Activated CD4-positive, alpha-beta T cell treated with anti-CD3 and anti-CD28 coated beads, Interleukin-2, amount 10 ng/mL, durations not matched to agents 7 days and 5 days (primary cell): Measurements from ENCODE around the gene CECR2. TPM values are rescaled to one million over a fixed set of nuclear protein-coding genes. Genes with fewer than 3 reads are reported as not detected.
"Not testable (repeated sequence)": the region's sequence is repeated elsewhere in the genome, so short reads cannot be mapped to it uniquely, and the experiment has no call there.

Experiments
- CTCF ChIA-PET: fragments of 350-600 bp; sonication (Branson Sonifier 250); formaldehyde crosslinking; loops from one replicate; lab custom pipeline; 2021; ENCODE audit warnings: antibody characterized with exemption; lab: Charles Lee
- POLR2A ChIA-PET: fragments of 350-600 bp; sonication (Branson Sonifier 250); formaldehyde crosslinking; loops from one replicate; lab custom pipeline; 2021; ENCODE audit warnings: antibody characterized with exemption; lab: Charles Lee
- DNase-seq: peaks from one replicate; pipeline ENCODE4 v3.0.0-alpha.2; 2020
- H3K27ac Mint-ChIP-seq: one replicate; pipeline ENCODE4 v1.8.0; 2021; ENCODE audit warnings: mild to moderate bottlenecking, moderate library complexity, mixed read lengths
- H3K27me3 Mint-ChIP-seq: one replicate; pipeline ENCODE4 v1.8.0; 2021; ENCODE audit warnings: mixed read lengths
- H3K36me3 Mint-ChIP-seq: one replicate; pipeline ENCODE4 v1.8.0; 2021; ENCODE audit warnings: low read depth, mixed read lengths
- H3K4me1 Mint-ChIP-seq: one replicate; pipeline ENCODE4 v1.8.0; 2021; ENCODE audit warnings: mixed read lengths
- H3K4me3 Mint-ChIP-seq: one replicate; pipeline ENCODE4 v1.8.0; 2021; ENCODE audit warnings: mild to moderate bottlenecking, moderate library complexity, mixed read lengths
- H3K9me3 Mint-ChIP-seq: one replicate; pipeline ENCODE4 v1.8.0; 2021; ENCODE audit warnings: mixed read lengths
- total RNA-seq, 2 experiments: library from RNA; stranded (reverse); gene quantifications; one replicate each; pipeline ENCODE4 v1.2.3, GENCODE V29; 2021

CECR2 gene
- total RNA-seq, 2 experiments from 2014 or later: 0.15 TPM; not detected in 1

DNA sequence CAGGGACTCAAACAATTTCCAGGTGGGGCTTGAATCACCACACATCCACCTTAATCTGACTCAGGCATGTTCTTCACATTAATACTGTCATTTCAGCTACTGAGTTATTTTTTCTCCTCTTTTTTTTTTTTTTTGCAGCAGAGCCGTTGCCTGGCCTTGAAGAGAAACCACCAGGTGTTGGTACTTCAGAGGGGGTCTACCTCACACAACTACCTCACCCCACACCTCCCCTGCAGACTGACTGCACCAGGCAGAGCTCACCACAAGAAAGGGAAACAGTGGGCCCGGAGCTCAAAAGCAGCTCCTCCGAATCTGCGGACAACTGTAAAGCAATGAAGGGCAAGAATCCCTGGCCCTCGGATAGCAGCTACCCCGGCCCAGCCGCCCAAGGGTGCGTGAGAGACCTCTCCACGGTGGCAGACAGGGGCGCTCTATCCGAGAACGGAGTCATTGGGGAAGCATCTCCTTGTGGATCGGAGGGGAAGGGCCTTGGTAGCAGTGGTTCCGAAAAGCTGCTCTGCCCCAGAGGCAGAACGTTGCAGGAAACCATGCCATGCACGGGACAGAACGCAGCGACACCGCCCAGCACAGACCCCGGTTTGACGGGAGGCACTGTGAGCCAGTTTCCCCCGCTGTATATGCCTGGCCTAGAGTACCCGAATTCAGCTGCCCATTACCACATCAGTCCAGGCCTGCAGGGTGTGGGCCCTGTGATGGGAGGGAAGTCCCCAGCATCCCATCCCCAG is 178.9 kb downstream of the CECR2 start:
- Mint-ChIP-seq H3K9me3 (no peaks in the 10 kb centered on the region), H3K27ac (no peak overlapping the region), H3K4me1 (no peaks in the 10 kb centered on the region), H3K4me3 (no peak overlapping the region), H3K27me3 (no peaks in the 10 kb centered on the region), H3K36me3 (no peaks in the 10 kb centered on the region)
- CTCF ChIA-PET: interaction anchor here (1.1 kb wide), 1 partner anchor 377 kb away, joined by 3 read pairs; no protein-coding TSS in a partner anchor
- DNase-seq: no peak
- POLR2A ChIA-PET: no interaction called here

DNA sequence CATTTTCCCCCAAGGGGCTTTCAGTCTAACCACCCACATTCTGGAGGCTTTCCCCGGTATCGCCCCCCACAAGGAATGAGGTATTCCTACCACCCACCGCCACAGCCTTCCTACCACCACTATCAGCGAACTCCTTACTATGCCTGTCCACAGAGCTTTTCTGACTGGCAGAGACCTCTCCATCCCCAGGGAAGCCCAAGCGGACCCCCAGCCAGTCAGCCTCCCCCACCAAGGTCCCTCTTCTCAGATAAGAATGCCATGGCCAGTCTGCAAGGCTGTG is 179.4 kb downstream of the CECR2 start:
- Mint-ChIP-seq H3K9me3 (no peaks in the 10 kb centered on the region), H3K4me3 (no peak overlapping the region), H3K27me3 (no peaks in the 10 kb centered on the region), H3K36me3 (no peaks in the 10 kb centered on the region), H3K4me1 (no peaks in the 10 kb centered on the region), H3K27ac (no peak overlapping the region)
- ChIA-PET CTCF (interaction anchor here (1.1 kb wide), 1 partner anchor 378 kb away, joined by 3 read pairs; no protein-coding TSS in a partner anchor), POLR2A (no interaction called here)
- DNase-seq: no peak

DNA sequence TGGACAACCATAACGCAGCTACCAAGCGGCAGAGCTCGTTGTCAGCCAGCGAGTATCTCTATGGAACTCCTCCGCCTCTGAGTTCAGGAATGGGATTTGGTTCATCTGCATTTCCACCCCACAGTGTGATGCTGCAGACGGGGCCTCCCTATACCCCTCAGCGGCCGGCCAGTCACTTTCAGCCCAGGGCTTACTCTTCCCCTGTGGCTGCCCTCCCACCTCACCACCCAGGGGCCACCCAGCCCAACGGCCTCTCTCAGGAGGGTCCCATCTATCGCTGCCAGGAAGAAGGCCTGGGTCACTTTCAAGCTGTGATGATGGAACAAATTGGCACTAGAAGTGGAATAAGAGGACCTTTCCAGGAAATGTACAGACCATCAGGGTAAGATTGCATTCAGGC is 179.9 kb downstream of the CECR2 start:
- Mint-ChIP-seq H3K36me3 (no peaks in the 10 kb centered on the region), H3K9me3 (no peaks in the 10 kb centered on the region), H3K27me3 (no peaks in the 10 kb centered on the region), H3K4me3 (no peak overlapping the region), H3K4me1 (no peaks in the 10 kb centered on the region), H3K27ac (no peak overlapping the region)
- no peak for DNase-seq
- CTCF ChIA-PET: no interaction called here
- POLR2A ChIA-PET: no interaction called here

DNA sequence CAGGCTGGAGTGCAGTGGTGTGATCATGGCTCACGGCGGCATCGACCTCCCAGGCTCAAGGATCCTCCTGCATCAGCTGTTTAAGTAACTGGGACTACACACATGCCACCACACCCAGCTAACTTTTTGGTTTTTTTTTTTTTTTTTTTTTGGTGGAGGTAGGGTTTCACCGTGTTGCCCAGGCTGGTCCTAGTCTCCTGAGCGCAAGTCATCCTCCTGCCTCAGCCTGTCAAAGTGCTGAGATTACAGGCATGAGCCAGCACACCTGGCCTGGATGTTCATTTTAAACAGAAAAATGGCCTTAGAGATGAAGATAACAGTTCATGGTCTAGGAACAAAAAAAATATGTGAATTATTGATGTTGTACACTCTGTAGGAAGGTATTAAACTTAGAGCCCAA is 180.4 kb downstream of the CECR2 start:
- ChIA-PET CTCF (interaction anchor here (0.6 kb wide), 1 partner anchor 55 kb away, joined by 5 read pairs; no protein-coding TSS in a partner anchor), POLR2A (no interaction called here)
- DNase-seq: no peak
- no peaks in the 10 kb centered on the region for H3K27me3 Mint-ChIP-seq
- H3K27ac Mint-ChIP-seq: no peak overlapping the region
- H3K36me3 Mint-ChIP-seq: no peaks in the 10 kb centered on the region
- H3K4me3 Mint-ChIP-seq: no peak overlapping the region
- H3K4me1 Mint-ChIP-seq: no peaks in the 10 kb centered on the region
- H3K9me3 Mint-ChIP-seq: no peaks in the 10 kb centered on the region

DNA sequence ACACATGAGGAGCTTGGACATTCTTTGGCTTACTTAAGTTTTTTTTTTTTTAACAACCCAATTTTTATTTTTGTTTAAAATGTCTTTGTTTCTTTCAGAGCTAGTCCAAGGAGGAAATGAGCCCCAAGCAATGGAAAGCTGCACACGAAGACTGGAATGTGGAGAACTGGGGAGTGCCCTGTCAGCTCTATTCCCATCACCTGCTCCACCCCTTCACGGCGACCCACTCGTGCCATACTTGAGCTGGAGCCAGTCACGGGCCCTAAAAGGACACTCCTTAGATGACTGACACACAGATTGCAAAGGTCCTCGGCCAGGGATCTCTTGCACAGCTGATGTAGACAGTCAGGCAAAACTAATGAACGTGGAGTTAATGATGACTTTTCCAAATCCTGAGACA is 183.5 kb downstream of the CECR2 start:
- Mint-ChIP-seq H3K4me3 (no peak overlapping the region), H3K4me1 (no peaks in the 10 kb centered on the region), H3K36me3 (no peaks in the 10 kb centered on the region), H3K27me3 (no peaks in the 10 kb centered on the region), H3K9me3 (no peaks in the 10 kb centered on the region), H3K27ac (no peak overlapping the region)
- ChIA-PET POLR2A (no interaction called here), CTCF (no interaction called here)
- no peak for DNase-seq

DNA sequence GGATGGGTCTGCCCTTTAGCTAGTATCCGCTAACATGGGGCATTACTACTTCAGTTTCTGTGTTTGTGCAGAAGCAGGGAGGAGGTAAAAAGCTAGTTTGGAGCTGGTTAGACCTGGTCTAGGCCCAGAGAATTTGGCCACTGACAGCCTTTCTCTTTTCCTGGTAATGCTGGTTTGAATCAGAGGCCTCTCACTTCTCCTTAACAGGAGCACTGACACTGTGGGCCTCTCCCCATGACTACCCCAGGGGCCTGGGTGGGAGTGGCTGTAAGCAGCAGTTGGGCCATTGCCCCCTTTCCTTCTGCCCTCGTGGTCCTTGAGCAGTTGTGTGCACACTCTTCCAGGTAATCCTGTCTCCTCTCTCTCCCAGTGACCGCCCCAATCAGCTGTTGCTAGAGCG is 185.6 kb downstream of the CECR2 start:
- Mint-ChIP-seq H3K27me3 (no peaks in the 10 kb centered on the region), H3K4me3 (no peak overlapping the region), H3K9me3 (no peaks in the 10 kb centered on the region), H3K4me1 (no peaks in the 10 kb centered on the region), H3K36me3 (no peaks in the 10 kb centered on the region), H3K27ac (no peak overlapping the region)
- POLR2A ChIA-PET: no interaction called here
- no peak for DNase-seq
- CTCF ChIA-PET: no interaction called here

DNA sequence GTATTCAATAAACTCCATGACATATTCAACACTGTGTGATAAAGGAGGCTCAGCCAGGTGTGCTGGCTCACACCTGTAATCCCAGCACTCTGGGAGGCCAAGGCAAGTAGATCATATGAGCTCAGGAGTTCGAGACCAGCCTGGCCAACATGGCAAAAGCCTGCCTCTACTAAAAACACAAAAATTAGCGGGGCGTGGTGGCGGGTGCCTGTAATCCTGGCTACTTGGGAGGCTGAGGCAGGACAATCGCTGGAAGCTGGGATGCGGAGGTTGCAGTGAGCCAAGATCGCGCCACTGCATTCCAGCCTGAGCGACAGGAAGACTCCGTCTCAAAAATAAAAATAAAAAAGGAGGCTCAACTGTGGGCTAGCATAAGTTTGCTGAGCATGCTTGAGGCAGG is 189.9 kb downstream of the CECR2 start:
- ChIA-PET POLR2A (no interaction called here), CTCF (interaction anchor here (0.6 to 1.3 kb wide), 4 partner anchors 10 to 183 kb away, joined by 3 to 5 read pairs (median 3); no protein-coding TSS in a partner anchor)
- no peaks in the 10 kb centered on the region for H3K4me1 Mint-ChIP-seq
- H3K9me3 Mint-ChIP-seq: no peaks in the 10 kb centered on the region
- H3K27ac Mint-ChIP-seq: no peak overlapping the region
- H3K27me3 Mint-ChIP-seq: peaks cover 2% of the 10 kb centered on the region
- H3K4me3 Mint-ChIP-seq: no peak overlapping the region
- no peak for DNase-seq
- H3K36me3 Mint-ChIP-seq: no peaks in the 10 kb centered on the region

DNA sequence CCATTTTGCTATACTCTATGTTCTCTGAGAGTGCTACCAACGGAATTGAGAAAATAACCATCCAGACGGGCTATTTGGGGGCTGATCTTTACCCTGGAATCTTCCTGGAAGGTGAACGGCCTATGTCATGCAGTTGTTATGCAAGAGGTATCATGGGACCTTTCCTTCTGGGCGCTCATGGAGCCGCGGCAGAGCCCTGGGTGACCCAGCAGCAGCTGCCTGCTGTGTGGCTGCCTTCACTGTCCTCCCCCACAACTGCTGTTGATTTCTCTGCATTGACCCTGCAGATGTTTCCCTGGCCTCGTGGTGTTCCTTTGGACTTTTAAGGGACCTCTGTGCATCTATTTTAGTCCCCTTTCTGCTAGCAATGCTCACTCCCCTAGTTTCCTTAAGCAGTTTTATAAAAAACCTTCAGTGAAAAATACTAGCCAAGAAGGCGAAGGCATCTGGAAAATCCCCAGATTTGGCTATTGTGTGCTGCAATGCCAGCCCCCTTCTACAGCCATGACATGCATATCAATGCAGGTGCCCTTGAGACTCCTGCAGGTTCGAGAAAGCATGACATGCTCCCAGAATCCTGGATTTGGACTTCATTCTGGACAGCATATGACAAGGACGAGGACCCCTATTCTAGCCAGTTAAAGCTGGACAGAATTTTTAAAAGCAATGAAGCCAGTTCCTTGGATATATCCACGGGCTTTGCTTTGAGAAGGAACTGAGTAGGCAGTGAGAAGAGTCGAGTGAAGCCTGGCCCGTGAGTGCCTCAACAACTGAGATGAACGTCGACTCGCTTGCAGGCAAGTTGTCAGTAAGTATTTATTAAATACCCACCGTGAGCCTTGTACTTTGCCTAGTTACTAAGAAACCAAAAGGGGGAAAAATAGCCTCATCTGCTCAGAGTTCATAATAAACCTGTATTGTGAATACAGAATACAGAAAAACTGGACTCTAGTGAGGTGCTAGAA is 193.9 kb downstream of the CECR2 start, which contains the start of gene SLC25A18:
TSS of gene SLC25A18 (plus strand) at position 593 of the 965 bp plus-strand sequence. CDS start 16,447 bp downstream, outside the sequence.
- DNase-seq: no peak
- Mint-ChIP-seq H3K27me3 (peaks cover 2% of the 10 kb centered on the region), H3K4me1 (no peaks in the 10 kb centered on the region), H3K9me3 (no peaks in the 10 kb centered on the region), H3K27ac (peak within 1 kb of the TSS; percentile 52), H3K36me3 (no peaks in the 10 kb centered on the region), H3K4me3 (no peak within 1 kb of the TSS)
- CTCF ChIA-PET: no interaction called here
- POLR2A ChIA-PET: no interaction called here

DNA sequence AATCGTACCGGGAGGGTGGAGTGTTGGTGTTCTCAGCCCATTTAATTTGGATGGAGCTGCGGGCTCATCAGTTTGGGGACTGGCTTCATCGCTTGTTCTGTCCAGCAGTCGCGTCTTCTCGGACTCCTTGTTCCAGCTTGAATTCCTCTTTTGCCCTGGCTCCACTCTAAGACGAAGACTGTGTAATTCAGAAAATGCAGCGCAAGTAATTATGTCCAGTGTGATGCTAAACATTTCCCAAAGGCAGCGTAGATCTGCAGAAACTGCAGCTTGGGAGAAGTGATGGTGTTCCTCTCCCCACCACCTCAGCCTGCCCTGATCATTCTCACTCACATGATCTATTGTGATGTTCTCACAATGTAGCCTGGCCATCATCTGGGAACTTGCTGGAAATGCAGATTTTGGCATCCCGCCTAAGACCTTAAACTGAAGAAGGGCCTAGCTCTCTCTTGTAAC is 194.7 kb downstream of the CECR2 start:
- H3K4me1 Mint-ChIP-seq: no peaks in the 10 kb centered on the region
- POLR2A ChIA-PET: no interaction called here

DNA sequence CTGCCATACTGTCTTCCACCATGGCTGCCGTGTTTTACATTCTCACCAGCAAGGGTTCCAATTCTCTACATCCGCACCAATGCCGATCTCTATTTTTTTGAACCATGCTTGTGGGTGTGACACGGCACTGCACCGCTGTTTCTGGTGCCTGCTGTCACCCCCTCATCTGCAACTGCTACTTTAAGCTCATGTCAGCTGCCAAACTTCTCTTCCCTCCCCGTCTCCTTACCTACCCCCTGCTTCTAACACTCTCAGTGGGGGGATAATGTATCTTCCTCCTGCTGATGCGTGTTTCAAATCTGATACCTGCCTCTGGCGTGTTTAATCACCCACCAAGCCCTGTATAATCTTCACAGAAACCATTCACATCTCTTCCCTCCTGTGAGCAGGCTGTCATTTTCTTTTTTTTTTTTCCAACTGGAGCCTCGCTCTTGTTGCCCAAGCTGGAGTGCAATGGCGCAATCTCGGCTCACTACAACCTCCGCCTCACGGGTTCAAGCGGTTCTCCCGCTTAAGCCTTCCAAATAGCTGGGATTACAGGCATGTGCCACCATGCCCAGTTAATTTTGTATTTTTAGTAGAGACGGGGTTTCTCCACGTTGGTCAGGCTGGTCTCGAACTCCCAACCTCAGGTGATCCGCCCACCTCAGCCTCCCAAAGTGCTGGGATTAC is 196.9 kb downstream of the CECR2 start:
- CTCF ChIA-PET: interaction anchor here (0.6 to 1.2 kb wide), 4 partner anchors 17 to 55 kb away, joined by 3 read pairs; no protein-coding TSS in a partner anchor
- H3K4me1 Mint-ChIP-seq, DNase-seq, H3K36me3 Mint-ChIP-seq, POLR2A ChIA-PET, H3K27ac Mint-ChIP-seq, H3K27me3 Mint-ChIP-seq, H3K9me3 Mint-ChIP-seq, H3K4me3 Mint-ChIP-seq: not testable (repeated sequence)

More for the DNA sequence above, 194.7 kb downstream of the CECR2 start:
- Mint-ChIP-seq H3K36me3 (no peaks in the 10 kb centered on the region), H3K27ac (peak overlapping the region; percentile 52), H3K9me3 (no peaks in the 10 kb centered on the region), H3K4me3 (no peak overlapping the region), H3K27me3 (peaks cover 2% of the 10 kb centered on the region)
- DNase-seq: no peak
- CTCF ChIA-PET: interaction anchor here (0.7 kb wide), 1 partner anchor 49 kb away, joined by 3 read pairs; no protein-coding TSS in a partner anchor

DNA sequence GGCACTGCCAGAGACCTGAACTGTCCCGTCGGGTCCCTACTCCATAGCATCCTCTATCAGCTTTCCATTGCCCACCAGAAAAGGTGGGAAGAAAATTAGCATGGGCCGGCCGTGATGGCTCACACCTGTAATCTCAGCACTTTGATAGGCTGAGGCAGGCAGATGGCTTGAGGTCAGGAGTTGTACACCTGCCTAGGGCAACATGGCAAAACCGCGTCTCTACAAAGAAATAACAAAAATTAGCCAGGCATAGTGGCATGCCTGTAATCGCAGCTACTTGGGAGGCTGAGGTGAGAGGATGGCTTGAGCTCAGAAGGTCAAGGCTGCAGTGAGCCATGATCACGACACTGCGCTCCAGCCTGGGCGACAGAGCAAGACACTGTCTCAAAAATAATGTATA is 197.5 kb downstream of the CECR2 start:
- Mint-ChIP-seq H3K27ac (no peak overlapping the region), H3K4me1 (no peaks in the 10 kb centered on the region), H3K27me3 (no peaks in the 10 kb centered on the region), H3K36me3 (no peaks in the 10 kb centered on the region), H3K9me3 (no peaks in the 10 kb centered on the region), H3K4me3 (no peak overlapping the region)
- DNase-seq: no peak
- ChIA-PET POLR2A (no interaction called here), CTCF (interaction anchor here (1.2 kb wide), 1 partner anchor 27 kb away, joined by 3 read pairs; no protein-coding TSS in a partner anchor)

DNA sequence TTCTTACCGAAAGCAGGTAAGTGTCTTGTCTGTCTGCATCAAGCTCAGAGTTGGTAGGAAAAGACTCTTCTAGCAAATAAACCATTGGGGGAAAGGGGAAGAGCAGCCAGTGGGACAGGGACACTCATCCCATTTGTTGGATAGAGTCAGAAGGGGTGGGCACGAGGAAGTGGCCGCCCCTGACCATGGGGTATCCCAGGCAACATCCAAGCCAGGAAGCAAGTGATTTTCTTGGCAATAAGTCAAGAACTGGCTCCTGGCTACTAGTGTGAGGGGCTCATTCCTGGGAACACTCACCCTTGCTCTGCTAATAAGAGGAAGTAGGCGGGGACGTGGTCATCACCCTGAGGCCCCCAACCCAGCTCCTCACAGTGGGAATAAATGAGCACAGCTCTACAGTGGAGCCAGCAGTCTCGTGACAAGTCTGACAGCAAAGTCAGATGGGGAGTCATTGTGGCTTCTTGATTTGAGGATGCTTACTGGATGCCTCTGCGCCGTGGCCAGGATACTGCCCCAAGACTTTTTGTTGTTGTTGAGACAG is 200.8 kb downstream of the CECR2 start:
- POLR2A ChIA-PET: no interaction called here
- Mint-ChIP-seq H3K27ac (no peak overlapping the region), H3K36me3 (no peaks in the 10 kb centered on the region), H3K9me3 (no peaks in the 10 kb centered on the region), H3K4me1 (no peaks in the 10 kb centered on the region), H3K27me3 (no peaks in the 10 kb centered on the region), H3K4me3 (no peak overlapping the region)
- CTCF ChIA-PET: interaction anchor here (1.1 kb wide), 1 partner anchor 11 kb away, joined by 3 read pairs; no protein-coding TSS in a partner anchor
- DNase-seq: no peak
